ENCODE data around the gene RUVBL2.

The RUVBL2 gene

GRCh38 chr19:48961051-48961649, 32.5 kb upstream of the RUVBL2 start:
- CTCF ChIA-PET, result interaction anchor here (1.7 kb wide), 2 partner anchors 9 to 19 kb away, joined by 5 to 10 read pairs; no protein-coding TSS in a partner anchor
- H3K4me1 ChIP-seq (ENCODE audit: control insufficient read depth, insufficient read depth, low read length), result peaks cover 16% of the 10 kb centered on the region
- H3K27ac ChIP-seq (ENCODE audit: extremely low read depth, low read depth, low read length), result no peak overlapping the region
- POLR2A ChIA-PET, result interaction anchor here (0.6 to 2.7 kb wide), 4 partner anchors 9 to 134 kb away, joined by 4 to 16 read pairs (median 6); partner anchors contain the start of genes GYS1 and RUVBL2
- no peaks in the 10 kb centered on the region for H3K9me3 ChIP-seq (ENCODE audit: control insufficient read depth, insufficient read depth, low read depth, low read length)
- TF ChIP-seq CTCF (tag by site-specific recombination; IDR thresholded peaks at IDR 0.05), result no peak
- peak; percentile 91 for TF ChIP-seq ZNF121 (tag by site-specific recombination; IDR thresholded peaks at IDR 0.05)
- TF ChIP-seq ZFHX2 (tag by site-specific recombination; conservative IDR thresholded peaks at IDR 0.05), result peak; percentile 73
- no peak for TF ChIP-seq ZNF391 (tag by site-specific recombination; IDR thresholded peaks at IDR 0.05; ENCODE audit: borderline replicate concordance, low read depth)
- peak; percentile 26; the same call in 1 of the 2 replicates for TF ChIP-seq ZXDB (tag by site-specific recombination; IDR thresholded peaks at IDR 0.05)
- no peak for TF ChIP-seq PRDM10 (tag by site-specific recombination; IDR thresholded peaks at IDR 0.05)
- peak; percentile 14; the same call in 1 of the 2 replicates for TF ChIP-seq ZBTB6 (tag by site-specific recombination; IDR thresholded peaks at IDR 0.05)
- peak; percentile 84 for TF ChIP-seq BCL11A (tag by site-specific recombination; IDR thresholded peaks at IDR 0.05; ENCODE audit: low read depth)
- peak; percentile 59 for TF ChIP-seq EGR2 (tag by site-specific recombination; IDR thresholded peaks at IDR 0.05; ENCODE audit: low read depth)
- no peak for TF ChIP-seq ZNF555 (tag by site-specific recombination; conservative IDR thresholded peaks at IDR 0.05)
- TF ChIP-seq GLIS1 (tag by site-specific recombination; IDR thresholded peaks at IDR 0.05), result 0 out of 2 replicates have a peak, but pooled peaks have one; percentile 19
- no peak for TF ChIP-seq ZNF660 (tag by site-specific recombination; IDR thresholded peaks at IDR 0.05)
- TF ChIP-seq ZNF449 (tag by site-specific recombination; IDR thresholded peaks at IDR 0.05), result no peak
- peak; percentile 43 for TF ChIP-seq SP2 (tag by site-specific recombination; IDR thresholded peaks at IDR 0.05)
- peak; percentile 95 for TF ChIP-seq BCL11B (tag by site-specific recombination; IDR thresholded peaks at IDR 0.05; ENCODE audit: low read depth)
- no peak for TF ChIP-seq REST (tag by site-specific recombination; IDR thresholded peaks at IDR 0.05)
- TF ChIP-seq KLF16 (tag by site-specific recombination; IDR thresholded peaks at IDR 0.05), result no peak
- no peak for TF ChIP-seq PRDM2 (tag by site-specific recombination; IDR thresholded peaks at IDR 0.05; ENCODE audit: borderline replicate concordance)
- peaks cover 22 to 34% of the 10 kb centered on the region in 2 experiments; a peak in 2 of 3 replicates for H3K36me3 ChIP-seq (ENCODE audit: control insufficient read depth in 2 of 2, insufficient read depth in 1 of 2, low read length in 2 of 2)
- no peak overlapping the region for H3K4me3 ChIP-seq (ENCODE audit: low read depth, low read length)
